Neuron (in vitro differentiated cells): Measurements from ENCODE around the gene MFSD1.

Experiments used
- H2AFZ ChIP-seq: one replicate; pipeline ENCODE4 v1.6.1; 2013; ENCODE audit warnings: low read depth, mild to moderate bottlenecking, inconsistent platforms, low read length, moderate library complexity
- H3K27me3 ChIP-seq: one replicate; pipeline ENCODE4 v1.6.1; 2013; ENCODE audit warnings: low read length; ENCODE audit not compliant: insufficient read depth
- H3K36me3 ChIP-seq: one replicate; pipeline ENCODE4 v1.6.1; 2013; ENCODE audit warnings: low read length; ENCODE audit not compliant: insufficient read depth
- H3K4me1 ChIP-seq: one replicate; pipeline ENCODE4 v1.6.1; 2013; ENCODE audit warnings: low read length; ENCODE audit not compliant: insufficient read depth
- H3K4me3 ChIP-seq: 2 replicates; pipeline ENCODE4 v1.5.1; 2013; ENCODE audit warnings: mild to moderate bottlenecking, low read length, moderate library complexity
- H3K9me3 ChIP-seq: one replicate; pipeline ENCODE4 v1.6.1; 2013; ENCODE audit warnings: low read length

Gene MFSD1

GRCh38 chr3:158770741-158771350 lies 31.0 kb upstream of the MFSD1 start:
- Histone ChIP-seq H3K27me3 (no peaks in the 10 kb centered on the region), H3K4me1 (peaks cover 4% of the 10 kb centered on the region), H3K4me3 (no peak overlapping the region), H3K36me3 (no peaks in the 10 kb centered on the region), H3K9me3 (no peaks in the 10 kb centered on the region), H2AFZ (no peak overlapping the region)

GRCh38 chr3:158771577-158771976 lies 30.3 kb upstream of the MFSD1 start:
- Histone ChIP-seq H3K36me3 (no peaks in the 10 kb centered on the region), H3K27me3 (no peaks in the 10 kb centered on the region), H3K4me3 (no peak overlapping the region), H3K9me3 (no peaks in the 10 kb centered on the region), H2AFZ (no peak overlapping the region), H3K4me1 (peaks cover 4% of the 10 kb centered on the region)

- no peak overlapping the region for H2AFZ ChIP-seq
- peaks cover 4% of the 10 kb centered on the region for H3K4me1 ChIP-seq
- no peaks in the 10 kb centered on the region for H3K36me3 ChIP-seq
- H3K4me3 ChIP-seq = no peak overlapping the region
- H3K9me3 ChIP-seq = no peaks in the 10 kb centered on the region
- H3K27me3 ChIP-seq = no peaks in the 10 kb centered on the region
Measured at GRCh38 chr3:158771982-158772381, 29.9 kb upstream of the MFSD1 start.

GRCh38 chr3:158773166-158773565 lies 28.7 kb upstream of the MFSD1 start:
- no peaks in the 10 kb centered on the region for H3K36me3 ChIP-seq
- H3K4me1 ChIP-seq = peaks cover 4% of the 10 kb centered on the region
- no peaks in the 10 kb centered on the region for H3K27me3 ChIP-seq
- no peak overlapping the region for H2AFZ ChIP-seq
- no peak overlapping the region for H3K4me3 ChIP-seq
- no peaks in the 10 kb centered on the region for H3K9me3 ChIP-seq

GRCh38 chr3:158773845-158774830 lies 27.7 kb upstream of the MFSD1 start:
- H3K4me3 ChIP-seq = no peak overlapping the region
- H3K27me3 ChIP-seq = no peaks in the 10 kb centered on the region
- no peaks in the 10 kb centered on the region for H3K36me3 ChIP-seq
- H2AFZ ChIP-seq = no peak overlapping the region
- H3K9me3 ChIP-seq = no peaks in the 10 kb centered on the region
- no peaks in the 10 kb centered on the region for H3K4me1 ChIP-seq

GRCh38 chr3:158774965-158775364 lies 26.9 kb upstream of the MFSD1 start:
- no peaks in the 10 kb centered on the region for H3K27me3 ChIP-seq
- no peak overlapping the region for H2AFZ ChIP-seq
- no peaks in the 10 kb centered on the region for H3K9me3 ChIP-seq
- H3K4me1 ChIP-seq = no peaks in the 10 kb centered on the region
- H3K36me3 ChIP-seq = no peaks in the 10 kb centered on the region
- H3K4me3 ChIP-seq = no peak overlapping the region

- Histone ChIP-seq H3K36me3 (no peaks in the 10 kb centered on the region), H3K27me3 (no peaks in the 10 kb centered on the region), H3K9me3 (no peaks in the 10 kb centered on the region), H3K4me3 (no peak overlapping the region), H2AFZ (no peak overlapping the region), H3K4me1 (no peaks in the 10 kb centered on the region)
Measured at GRCh38 chr3:158775426-158776410, 26.1 kb upstream of the MFSD1 start.

- H3K4me1 ChIP-seq = no peaks in the 10 kb centered on the region
- H3K9me3 ChIP-seq = no peaks in the 10 kb centered on the region
- H3K36me3 ChIP-seq = no peaks in the 10 kb centered on the region
- no peak overlapping the region for H3K4me3 ChIP-seq
- H2AFZ ChIP-seq = no peak overlapping the region
- no peaks in the 10 kb centered on the region for H3K27me3 ChIP-seq
Measured at GRCh38 chr3:158776531-158776930, 25.3 kb upstream of the MFSD1 start.

GRCh38 chr3:158777161-158777873 lies 24.5 kb upstream of the MFSD1 start:
- H3K36me3 ChIP-seq = no peaks in the 10 kb centered on the region
- no peak overlapping the region for H2AFZ ChIP-seq
- H3K9me3 ChIP-seq = no peaks in the 10 kb centered on the region
- H3K4me1 ChIP-seq = no peaks in the 10 kb centered on the region
- no peaks in the 10 kb centered on the region for H3K27me3 ChIP-seq
- no peak overlapping the region for H3K4me3 ChIP-seq

GRCh38 chr3:158780766-158781165 lies 21.1 kb upstream of the MFSD1 start:
- Histone ChIP-seq H3K4me1 (no peaks in the 10 kb centered on the region), H3K9me3 (no peaks in the 10 kb centered on the region), H3K4me3 (no peak overlapping the region), H2AFZ (no peak overlapping the region), H3K36me3 (no peaks in the 10 kb centered on the region), H3K27me3 (no peaks in the 10 kb centered on the region)

GRCh38 chr3:158781191-158781590 lies 20.7 kb upstream of the MFSD1 start:
- Histone ChIP-seq H3K27me3 (no peaks in the 10 kb centered on the region), H3K36me3 (no peaks in the 10 kb centered on the region), H3K9me3 (no peaks in the 10 kb centered on the region), H3K4me3 (no peak overlapping the region), H3K4me1 (no peaks in the 10 kb centered on the region), H2AFZ (no peak overlapping the region)

GRCh38 chr3:158781849-158782248 lies 20.0 kb upstream of the MFSD1 start:
- no peak overlapping the region for H2AFZ ChIP-seq

More at GRCh38 chr3:158781849-158782248, 20.0 kb upstream of the MFSD1 start:
- no peaks in the 10 kb centered on the region for H3K4me1 ChIP-seq
- H3K27me3 ChIP-seq = no peaks in the 10 kb centered on the region
- H3K9me3 ChIP-seq = no peaks in the 10 kb centered on the region
- H3K36me3 ChIP-seq = no peaks in the 10 kb centered on the region
- H3K4me3 ChIP-seq = no peak overlapping the region
